ENCODE results near the gene SOCS1. TPM values are rescaled to one million over a fixed set of nuclear protein-coding genes. Genes with fewer than 3 reads are reported as not detected.
A peak's percentile ranks its signal among the peaks of the same experiment; 100 is the strongest.

Gene SOCS1
- total RNA-seq, 6 experiments from 2014 or later = 0.88 to 26.6 (median 10.9) TPM

DNA sequence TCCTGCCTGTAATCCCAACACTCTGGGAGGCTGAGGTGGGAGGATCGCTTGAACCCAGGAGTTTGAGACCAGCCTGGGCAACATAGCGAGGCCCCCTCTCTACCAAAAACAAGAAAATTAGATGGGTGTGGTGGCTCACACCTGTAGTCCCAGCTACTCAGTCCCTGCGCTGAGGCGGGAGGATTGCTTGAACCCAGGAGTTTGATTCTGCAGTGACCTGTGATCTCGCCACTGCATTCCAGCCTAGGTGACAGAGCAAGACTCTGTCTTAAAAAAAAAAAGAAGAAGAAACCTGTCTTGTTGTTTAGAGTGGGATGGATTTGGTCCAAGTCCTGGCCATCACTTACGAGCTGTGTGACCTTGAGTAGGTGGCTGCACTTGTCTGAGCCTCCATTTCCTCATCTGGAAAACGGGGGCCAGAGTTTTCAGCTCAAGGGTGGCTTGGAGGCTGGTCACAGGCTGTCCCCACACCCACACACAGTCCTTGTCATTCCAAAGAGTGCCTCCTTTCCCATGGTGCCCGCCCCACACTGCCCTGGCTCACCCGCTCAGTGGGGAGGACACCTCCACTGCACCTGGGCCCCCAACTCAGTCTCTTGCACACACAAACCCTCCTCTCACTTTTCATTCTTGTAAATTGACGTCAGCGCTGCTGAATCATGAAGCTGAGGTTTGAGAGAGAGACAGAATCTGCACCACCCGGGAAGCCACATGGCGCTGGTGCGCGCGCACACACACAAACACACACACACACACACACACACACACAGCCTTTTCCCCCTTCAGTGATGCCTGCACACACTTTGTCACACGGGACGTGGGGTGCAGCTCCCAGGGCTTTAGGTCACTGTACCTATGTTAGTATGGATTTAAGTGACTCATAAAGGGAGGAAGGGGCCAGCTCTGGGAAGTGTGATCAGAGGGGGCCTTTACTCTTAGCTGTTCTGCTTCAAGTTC is 4.2 kb downstream of the SOCS1 start:
- Histone ChIP-seq H3K36me3 (no peaks in the 10 kb centered on the region), H3K4me1 (peaks cover 0 to 10% (median 4%) of the 10 kb centered on the region in 4 donors), H3K27me3 (no peaks in the 10 kb centered on the region), H3K27ac (no peak overlapping the region), H3K9me3 (no peaks in the 10 kb centered on the region), H3K4me3 (no peak overlapping the region)
- WGBS (ENCODE audit: insufficient coverage, low coverage, low lambda C conversion rate, missing lambda C conversion rate) = 71% methylated on average over 9 of the region's 18 CpGs
- TF ChIP-seq, protein P1, sequence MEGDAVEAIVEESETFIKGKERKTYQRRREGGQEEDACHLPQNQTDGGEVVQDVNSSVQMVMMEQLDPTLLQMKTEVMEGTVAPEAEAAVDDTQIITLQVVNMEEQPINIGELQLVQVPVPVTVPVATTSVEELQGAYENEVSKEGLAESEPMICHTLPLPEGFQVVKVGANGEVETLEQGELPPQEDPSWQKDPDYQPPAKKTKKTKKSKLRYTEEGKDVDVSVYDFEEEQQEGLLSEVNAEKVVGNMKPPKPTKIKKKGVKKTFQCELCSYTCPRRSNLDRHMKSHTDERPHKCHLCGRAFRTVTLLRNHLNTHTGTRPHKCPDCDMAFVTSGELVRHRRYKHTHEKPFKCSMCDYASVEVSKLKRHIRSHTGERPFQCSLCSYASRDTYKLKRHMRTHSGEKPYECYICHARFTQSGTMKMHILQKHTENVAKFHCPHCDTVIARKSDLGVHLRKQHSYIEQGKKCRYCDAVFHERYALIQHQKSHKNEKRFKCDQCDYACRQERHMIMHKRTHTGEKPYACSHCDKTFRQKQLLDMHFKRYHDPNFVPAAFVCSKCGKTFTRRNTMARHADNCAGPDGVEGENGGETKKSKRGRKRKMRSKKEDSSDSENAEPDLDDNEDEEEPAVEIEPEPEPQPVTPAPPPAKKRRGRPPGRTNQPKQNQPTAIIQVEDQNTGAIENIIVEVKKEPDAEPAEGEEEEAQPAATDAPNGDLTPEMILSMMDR (IDR thresholded peaks at IDR 0.05) = no peak
- TF ChIP-seq POLR2A (IDR thresholded peaks at IDR 0.05) = no peak
- intact Hi-C loops (cut with DNase I) = loop anchor here in 1 of 2 donors (10.0 kb wide), 1 partner anchor 47 kb away; no protein-coding TSS in a partner anchor
- DNase-seq (peak in 1 of 3 donors; percentile 41), ATAC-seq (no peak)

DNA sequence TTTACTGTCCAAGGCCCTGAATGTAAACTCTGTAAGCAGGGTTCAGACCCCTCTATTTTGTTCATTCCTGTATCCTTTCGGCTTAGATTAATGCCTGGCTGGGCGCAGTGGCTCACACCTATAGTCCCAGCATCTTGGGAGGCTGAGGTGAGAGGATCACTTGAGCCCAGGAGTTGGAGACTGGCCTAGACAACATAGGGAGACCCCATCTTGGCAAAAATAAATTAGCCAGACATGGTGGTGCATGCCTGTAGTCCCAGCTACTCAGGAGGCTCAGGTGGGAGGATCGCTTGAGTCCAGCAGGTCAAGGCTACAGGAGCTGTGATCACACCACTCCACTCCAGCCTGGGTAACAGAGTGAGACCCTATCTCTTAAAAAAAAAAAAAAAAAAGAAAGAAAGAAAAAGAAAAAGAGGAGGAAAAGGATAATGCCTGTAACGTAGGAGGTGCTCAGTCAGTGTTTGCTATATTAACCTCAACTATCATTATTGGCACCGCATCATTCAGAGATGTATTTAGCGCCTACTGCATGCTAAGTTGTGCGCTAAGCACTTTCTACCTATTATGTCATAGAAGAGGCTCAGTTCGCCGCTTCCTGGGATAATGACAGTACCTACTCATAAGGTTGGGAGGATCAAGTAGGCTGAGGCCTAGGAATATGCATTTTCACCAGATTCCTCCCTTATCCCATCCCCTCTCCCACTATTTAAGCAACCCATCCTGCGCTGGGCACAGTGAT is 5.0 kb downstream of the SOCS1 start:
- peaks cover 0 to 13% (median 4%) of the 10 kb centered on the region in 4 donors for H3K4me1 ChIP-seq
- intact Hi-C loops (cut with DNase I) = loop anchor here in 1 of 2 donors (10.0 kb wide), 1 partner anchor 46 kb away; no protein-coding TSS in a partner anchor
- H3K27me3 ChIP-seq = no peaks in the 10 kb centered on the region
- TF ChIP-seq, protein P1 (IDR thresholded peaks at IDR 0.05) = no peak
- no peak for TF ChIP-seq POLR2A (IDR thresholded peaks at IDR 0.05)
- DNase-seq (no peak), ATAC-seq (no peak)
- WGBS (ENCODE audit: insufficient coverage, low coverage, low lambda C conversion rate, missing lambda C conversion rate) = 97% methylated on average over 8 of the region's 10 CpGs
- H3K4me3 ChIP-seq = no peak overlapping the region
- H3K9me3 ChIP-seq = no peaks in the 10 kb centered on the region
- no peaks in the 10 kb centered on the region for H3K36me3 ChIP-seq
- no peak overlapping the region for H3K27ac ChIP-seq

DNA sequence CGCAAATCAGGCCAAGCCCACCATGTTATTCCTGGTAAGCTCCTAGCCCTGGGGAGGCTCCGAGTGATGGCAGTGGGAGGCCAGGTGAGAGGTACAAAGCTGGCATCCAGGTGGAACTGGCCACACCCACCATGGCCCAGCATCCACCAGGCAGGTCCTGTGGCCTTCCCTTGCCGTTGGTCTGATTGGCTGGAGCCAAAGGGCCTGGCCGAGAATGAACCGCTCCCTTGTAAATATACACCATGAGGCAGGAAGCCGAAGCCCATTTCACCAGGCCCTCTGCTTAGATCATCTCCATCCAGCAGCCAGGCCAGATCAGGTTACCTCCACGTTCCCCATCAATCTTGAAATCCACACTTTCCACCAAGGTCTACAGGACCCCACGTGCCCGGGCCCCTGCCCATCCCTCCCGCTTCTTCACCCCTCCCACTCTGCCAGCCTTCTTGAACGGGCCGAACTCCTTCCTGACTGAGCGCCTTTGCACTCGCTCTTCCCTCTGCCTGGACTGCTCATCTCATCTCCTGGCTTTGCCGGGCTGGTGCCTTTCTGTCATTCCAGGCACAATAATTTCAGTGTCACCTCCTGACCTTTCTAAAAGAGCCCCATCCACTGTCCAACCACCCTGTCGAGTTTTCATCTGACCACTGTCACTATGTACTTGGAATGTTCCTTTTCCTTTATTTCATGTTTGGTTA is 5.8 kb downstream of the SOCS1 start:
- Histone ChIP-seq H3K9me3 (no peaks in the 10 kb centered on the region), H3K27ac (no peak overlapping the region), H3K4me1 (peaks cover 0 to 20% (median 7%) of the 10 kb centered on the region in 4 donors), H3K36me3 (no peaks in the 10 kb centered on the region), H3K27me3 (no peaks in the 10 kb centered on the region), H3K4me3 (no peak overlapping the region)
- intact Hi-C loops (cut with DNase I) = loop anchor here in 1 of 2 donors (10.0 kb wide), 1 partner anchor 45 kb away; no protein-coding TSS in a partner anchor
- ATAC-seq = peak in 1 of 4 donors; percentile 28
- 68% methylated on average over 10 of the region's 16 CpGs for WGBS (ENCODE audit: insufficient coverage, low coverage, low lambda C conversion rate, missing lambda C conversion rate)
- DNase-seq = peak in 1 of 3 donors; percentile 38
- no peak for TF ChIP-seq POLR2A (IDR thresholded peaks at IDR 0.05)
- TF ChIP-seq, protein P1 (IDR thresholded peaks at IDR 0.05) = no peak

Data from right lobe of liver (tissue), 6 donors.